B cell (primary cell): ENCODE measurements around the gene ATP6V0E1. TPM values are rescaled to one million over a fixed set of nuclear protein-coding genes. Genes with fewer than 3 reads are reported as not detected.

Source experiments
- ATAC-seq: fragments of 200-7000 bp; cut with Tn5 transposase; one replicate; pipeline ENCODE4 v1.10.0; 2021; ENCODE audit warnings: low read depth, mild to moderate bottlenecking, moderate number of reproducible peaks, moderate library complexity
- CTCF ChIA-PET: fragments of 350-600 bp; sonication (Branson Sonifier 250); formaldehyde crosslinking; loops from one replicate; lab custom pipeline; 2021; ENCODE audit warnings: antibody characterized with exemption, inconsistent platforms; lab: Charles Lee
- POLR2A ChIA-PET: fragments of 350-600 bp; sonication (Branson Sonifier 250); formaldehyde crosslinking; loops from one replicate; lab custom pipeline; 2021; ENCODE audit warnings: antibody characterized with exemption; lab: Charles Lee
- DNase-seq: peaks from one replicate; pipeline ENCODE4 v3.0.0; 2013
- H2AFZ ChIP-seq: 2 replicates; pipeline ENCODE4 v1.6.1; 2012; ENCODE audit warnings: mild to moderate bottlenecking, low read depth, low read length; ENCODE audit not compliant: insufficient read depth, poor library complexity, severe bottlenecking
- H3K27ac ChIP-seq, 2 donors: 1 replicate in 1 of 2; 2 replicates in 1 of 2; pipeline ENCODE4 v1.5.1; 2012 to 2013; ENCODE audit warnings: low read length in 2 of 2, mild to moderate bottlenecking in 2 of 2, moderate library complexity in 1 of 2
- H3K27me3 ChIP-seq, 4 experiments: fragments of 200-600 bp in 1 of 4; sonication (generic) in 1 of 4; replicated peaks in 1 of 4; 1 replicate in 2 of 4; 2 replicates in 2 of 4; pipeline versions ENCODE4 v1.6.1 to v1.7.0; 2013 to 2016; ENCODE audit warnings: low read length in 3 of 4, mild to moderate bottlenecking in 2 of 4, mixed read lengths in 1 of 4, moderate library complexity in 1 of 4; ENCODE audit not compliant: insufficient read depth in 4 of 4, control insufficient read depth in 3 of 4; ENCODE audit errors: control extremely low read depth in 1 of 4
- H3K36me3 ChIP-seq, 2 experiments: replicated peaks in 1 of 2; 1 replicate in 1 of 2; 2 replicates in 1 of 2; pipeline versions ENCODE4 v1.6.1 to v1.7.1; 2013; ENCODE audit warnings: low read length in 1 of 2; ENCODE audit not compliant: insufficient read depth in 2 of 2, control insufficient read depth in 1 of 2; ENCODE audit errors: control extremely low read depth in 1 of 2, extremely low read depth in 1 of 2
- H3K4me1 ChIP-seq, 2 donors: fragments of 200-600 bp in 1 of 2; sonication (generic) in 1 of 2; 1 replicate in 1 of 2; 2 replicates in 1 of 2; pipeline versions ENCODE4 v1.5.1 to v1.6.1; 2013 to 2017; ENCODE audit warnings: low read length in 2 of 2; ENCODE audit not compliant: control insufficient read depth in 2 of 2, insufficient read depth in 2 of 2
- H3K4me2 ChIP-seq: replicated peaks from 2 replicates; pipeline ENCODE3; 2012; ENCODE audit warnings: mild to moderate bottlenecking, low read depth, low read length; ENCODE audit not compliant: poor library complexity, severe bottlenecking
- H3K4me3 ChIP-seq, 5 experiments: fragments of 200-600 bp in 1 of 5; sonication (generic) in 1 of 5; 1 replicate in 3 of 5; 2 replicates in 2 of 5; pipeline versions ENCODE4 v1.5.1 to v1.7.0; 2011 to 2016; ENCODE audit warnings: low read length in 4 of 5, mild to moderate bottlenecking in 4 of 5, low read depth in 2 of 5, control low read depth in 1 of 5, moderate library complexity in 1 of 5; ENCODE audit not compliant: insufficient read depth in 1 of 5; ENCODE audit errors: control extremely low read depth in 1 of 5, extremely low read depth in 1 of 5
- H3K79me2 ChIP-seq: fragments of 200-600 bp; sonication (generic); one replicate; pipeline ENCODE4 v1.6.0; 2016; ENCODE audit warnings: low read length; ENCODE audit not compliant: control insufficient read depth, insufficient read depth
- H3K9ac ChIP-seq: fragments of 200-600 bp; sonication (generic); 2 replicates; pipeline ENCODE4 v1.6.1; 2017; ENCODE audit warnings: mild to moderate bottlenecking, low read length, moderate library complexity
- H3K9me3 ChIP-seq, 3 donors: one replicate each; pipeline versions ENCODE4 v1.6.1 to v1.7.1; 2013; ENCODE audit warnings: low read length in 2 of 3; ENCODE audit not compliant: control insufficient read depth in 2 of 3, insufficient read depth in 1 of 3; ENCODE audit errors: control extremely low read depth in 1 of 3
- H4K20me1 ChIP-seq: 2 replicates; pipeline ENCODE4 v1.6.0; 2012; ENCODE audit warnings: mild to moderate bottlenecking, low read length; ENCODE audit not compliant: insufficient read depth, control insufficient read depth, poor library complexity, severe bottlenecking
- H3K27ac Mint-ChIP-seq: one replicate; pipeline ENCODE4 v1.8.0; 2021; ENCODE audit warnings: mixed read lengths
- H3K27me3 Mint-ChIP-seq: one replicate; pipeline ENCODE4 v1.8.0; 2021; ENCODE audit warnings: mixed read lengths
- H3K4me1 Mint-ChIP-seq: one replicate; pipeline ENCODE4 v1.8.0; 2021; ENCODE audit warnings: mixed read lengths
- H3K4me3 Mint-ChIP-seq: one replicate; pipeline ENCODE4 v1.8.0; 2021; ENCODE audit warnings: mixed read lengths
- H3K9me3 Mint-ChIP-seq: one replicate; pipeline ENCODE4 v1.8.0; 2022; ENCODE audit warnings: mixed read lengths; ENCODE audit not compliant: insufficient read depth
- EZH2 ChIP-seq: IDR thresholded peaks from 2 replicates; pipeline ENCODE4 v1.6.1; 2012; ENCODE audit warnings: borderline replicate concordance, low read depth, mild to moderate bottlenecking, moderate library complexity, low read length; ENCODE audit not compliant: insufficient read depth, poor library complexity, severe bottlenecking
- WGBS: methylation state at CpG from one replicate; pipeline ENCODE4 v1.1.5; 2013; ENCODE audit warnings: missing lambda C conversion rate; ENCODE audit not compliant: insufficient coverage; 5-methylcytosine and 5-hydroxymethylcytosine counted together
- intact Hi-C: fragments of 100-400 bp; cut with micrococcal nuclease; formaldehyde crosslinking; loops from one replicate; pipeline ENCODE4 v1.10.0; 2022
- polyA plus RNA-seq: library from polyadenylated mRNA; depleted of rRNA; stranded (reverse); fragments of >200 nt; gene quantifications from 2 replicates; pipeline ENCODE4 v1.2.3, GENCODE V29; 2012
- total RNA-seq, 2 donors: library from RNA; stranded (reverse); fragments of 120-200 nt in 1 of 2; gene quantifications; 1 replicate in 1 of 2; 2 replicates in 1 of 2; pipeline versions ENCODE4 v1.2.3 to v1.2.4, GENCODE V29; 2013 to 2022
- TF ChIP-seq, protein P1 (sequence below): fragments of 200-600 bp; IDR thresholded peaks from one replicate; pipeline ENCODE4 v1.8.0; 2022; ENCODE audit warnings: antibody characterized with exemption, mild to moderate bottlenecking

Gene ATP6V0E1
- total and polyA plus RNA-seq, 2 donors (not counting 1 experiment from before 2014, with no cell fraction given): 93.8 to 127 TPM

GRCh38 chr5:173015598-173016455 is 32.3 kb downstream of the ATP6V0E1 start:
- Histone ChIP-seq H3K4me1 (peaks cover 0 to 3% of the 10 kb centered on the region in 2 donors), H3K4me3 (no peak overlapping the region), H3K4me2 (no peak overlapping the region), H3K27me3 (no peaks in the 10 kb centered on the region), H3K9ac (no peak overlapping the region), H3K27ac (peak overlapping the region in 1 of 2 donors; percentile 3), H3K9me3 (no peaks in the 10 kb centered on the region), H3K79me2 (peaks cover 98% of the 10 kb centered on the region), H3K36me3 (peaks cover 4 to 15% of the 10 kb centered on the region in 2 experiments), H2AFZ (no peak overlapping the region), H4K20me1 (peaks cover 83% of the 10 kb centered on the region)
- TF ChIP-seq EZH2: no peak
- TF ChIP-seq, protein P1, sequence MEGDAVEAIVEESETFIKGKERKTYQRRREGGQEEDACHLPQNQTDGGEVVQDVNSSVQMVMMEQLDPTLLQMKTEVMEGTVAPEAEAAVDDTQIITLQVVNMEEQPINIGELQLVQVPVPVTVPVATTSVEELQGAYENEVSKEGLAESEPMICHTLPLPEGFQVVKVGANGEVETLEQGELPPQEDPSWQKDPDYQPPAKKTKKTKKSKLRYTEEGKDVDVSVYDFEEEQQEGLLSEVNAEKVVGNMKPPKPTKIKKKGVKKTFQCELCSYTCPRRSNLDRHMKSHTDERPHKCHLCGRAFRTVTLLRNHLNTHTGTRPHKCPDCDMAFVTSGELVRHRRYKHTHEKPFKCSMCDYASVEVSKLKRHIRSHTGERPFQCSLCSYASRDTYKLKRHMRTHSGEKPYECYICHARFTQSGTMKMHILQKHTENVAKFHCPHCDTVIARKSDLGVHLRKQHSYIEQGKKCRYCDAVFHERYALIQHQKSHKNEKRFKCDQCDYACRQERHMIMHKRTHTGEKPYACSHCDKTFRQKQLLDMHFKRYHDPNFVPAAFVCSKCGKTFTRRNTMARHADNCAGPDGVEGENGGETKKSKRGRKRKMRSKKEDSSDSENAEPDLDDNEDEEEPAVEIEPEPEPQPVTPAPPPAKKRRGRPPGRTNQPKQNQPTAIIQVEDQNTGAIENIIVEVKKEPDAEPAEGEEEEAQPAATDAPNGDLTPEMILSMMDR: no peak
- no peak overlapping the region for H3K4me3 Mint-ChIP-seq
- no peaks in the 10 kb centered on the region for H3K9me3 Mint-ChIP-seq
- intact Hi-C loops: no loop called here
- H3K27me3 Mint-ChIP-seq: no peaks in the 10 kb centered on the region
- H3K27ac Mint-ChIP-seq: peak overlapping the region; percentile 76
- ATAC-seq (no peak), DNase-seq (no peak)
- WGBS: 96% methylated on average over 12 of the region's 13 CpGs
- ChIA-PET CTCF (no interaction called here), POLR2A (interaction anchor here (0.6 kb wide), 2 partner anchors 9 to 20 kb away, joined by 3 to 12 read pairs; no protein-coding TSS in a partner anchor)
- peaks cover 38% of the 10 kb centered on the region for H3K4me1 Mint-ChIP-seq

GRCh38 chr5:173016598-173017046 is 33.1 kb downstream of the ATP6V0E1 start:
- DNase-seq (no peak), ATAC-seq (no peak)
- Mint-ChIP-seq H3K4me3 (no peak overlapping the region), H3K4me1 (peaks cover 34% of the 10 kb centered on the region), H3K27ac (peak overlapping the region; percentile 76), H3K27me3 (no peaks in the 10 kb centered on the region), H3K9me3 (no peaks in the 10 kb centered on the region)
- TF ChIP-seq, protein P1: no peak
- no peak for TF ChIP-seq EZH2
- WGBS: 48% methylated on average over 3 of the region's 4 CpGs
- H3K9ac ChIP-seq: no peak overlapping the region
- H3K27me3 ChIP-seq: no peaks in the 10 kb centered on the region
- H4K20me1 ChIP-seq: peaks cover 75% of the 10 kb centered on the region
- POLR2A ChIA-PET: interaction anchor here (0.6 kb wide), 1 partner anchor 8 kb away, joined by 12 read pairs; no protein-coding TSS in a partner anchor
- H3K79me2 ChIP-seq: peaks cover 98% of the 10 kb centered on the region
- no peak overlapping the region for H3K4me2 ChIP-seq
- H3K4me1 ChIP-seq: peaks cover 0 to 3% of the 10 kb centered on the region in 2 donors
- CTCF ChIA-PET: no interaction called here
- H3K9me3 ChIP-seq: no peaks in the 10 kb centered on the region
- peaks cover 4 to 21% of the 10 kb centered on the region in 2 experiments for H3K36me3 ChIP-seq
- no peak overlapping the region for H2AFZ ChIP-seq
- peak overlapping the region in 1 of 2 donors; percentile 30 for H3K27ac ChIP-seq
- H3K4me3 ChIP-seq: no peak overlapping the region
- intact Hi-C loops: no loop called here
